HG03571 (cell line): ENCODE measurements around the gene CD101.
"Not testable (repeated sequence)": the region's sequence is repeated elsewhere in the genome, so short reads cannot be mapped to it uniquely, and the experiment has no call there.

Experiments
- ATAC-seq: cut with Tn5 transposase; IDR thresholded peaks from one replicate; pipeline ENCODE4 v1.9.1; 2021; ENCODE audit not compliant: unreplicated experiment

The CD101 gene

DNA sequence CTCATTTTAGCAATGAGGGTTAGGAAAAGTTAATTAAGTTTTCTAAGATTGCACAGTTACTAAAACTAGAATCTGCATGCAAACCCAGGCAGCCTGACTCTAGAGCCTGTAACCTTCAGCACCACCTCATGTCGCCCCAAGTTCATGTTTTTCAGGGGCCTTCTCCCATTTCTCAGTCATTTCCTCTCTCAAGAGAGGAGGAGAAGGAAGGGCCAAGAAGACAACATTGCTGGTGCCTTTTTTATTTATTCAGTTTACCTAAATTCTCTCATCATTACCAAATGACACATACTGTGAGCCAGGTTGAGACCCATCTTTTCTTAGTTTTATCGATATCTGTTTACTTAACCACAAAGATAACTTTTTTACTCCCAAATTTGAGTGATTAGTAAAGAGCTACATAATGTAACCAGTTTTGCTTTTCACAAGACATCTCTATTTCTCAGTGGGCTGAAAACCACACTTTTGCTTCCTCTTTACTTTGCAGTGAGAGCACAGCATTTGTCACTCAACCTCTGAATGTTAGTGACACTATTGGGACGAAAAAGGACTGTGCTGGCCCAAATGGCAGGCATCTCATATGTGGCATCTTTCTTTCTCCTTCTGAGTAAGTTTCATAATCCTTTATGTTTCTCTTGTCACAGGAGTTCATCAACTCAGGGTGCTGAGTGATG lies at the start of gene CD101:
CD101 (plus strand) TSS at position 507 of the 674 bp plus-strand sequence; CDS start at position 565, 58 bp downstream.
- ATAC-seq = peak; percentile 92

DNA sequence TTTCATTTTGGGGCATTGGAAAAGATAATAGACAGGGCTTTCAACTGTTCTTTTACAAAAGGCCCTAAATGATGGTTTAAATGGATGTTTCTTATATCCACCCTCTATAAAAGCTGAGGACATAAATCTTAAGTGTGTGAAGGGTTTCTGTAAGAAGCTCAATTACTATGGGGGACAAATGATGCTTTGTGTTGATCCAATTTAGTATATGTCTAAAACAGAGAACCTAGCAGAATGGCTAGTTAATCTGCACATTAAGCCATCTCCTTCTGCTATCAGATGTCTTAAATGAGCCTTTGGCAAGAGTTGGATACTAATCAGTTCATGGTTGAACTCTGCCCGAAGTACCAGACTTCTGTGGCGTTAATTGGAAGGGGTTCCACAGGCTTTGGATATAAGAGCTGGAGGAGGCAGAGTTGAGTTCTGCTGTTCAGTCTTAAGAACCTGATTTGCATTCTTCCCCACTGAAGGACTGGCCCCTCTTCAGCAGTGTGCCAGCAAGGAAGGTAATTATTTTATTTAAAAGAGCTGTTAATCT lies 48.8 kb upstream of the CD101 start:
- ATAC-seq = no peak

DNA sequence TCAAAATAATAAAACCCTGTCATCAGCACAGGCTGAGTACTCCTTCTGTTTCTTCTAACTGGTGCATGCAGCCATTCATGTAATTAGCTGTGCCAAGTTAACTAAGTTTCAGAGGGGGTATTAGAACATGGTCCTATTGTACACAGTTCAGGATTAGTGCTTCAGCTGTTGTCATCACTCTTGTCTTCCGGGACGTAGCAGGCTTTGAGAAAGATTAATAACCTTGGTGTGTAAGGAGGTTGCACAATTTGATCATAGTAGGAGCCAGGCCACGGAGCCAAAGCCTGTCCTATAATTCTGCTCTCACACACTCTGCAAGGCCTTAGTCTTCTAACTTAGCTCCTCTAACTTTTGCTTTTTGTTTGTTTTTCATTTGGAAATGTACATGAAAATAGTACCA lies 47.1 kb upstream of the CD101 start:
- no peak for ATAC-seq

GRCh38 chr1:116956378-116956777 lies 45.2 kb upstream of the CD101 start:
- no peak for ATAC-seq

DNA sequence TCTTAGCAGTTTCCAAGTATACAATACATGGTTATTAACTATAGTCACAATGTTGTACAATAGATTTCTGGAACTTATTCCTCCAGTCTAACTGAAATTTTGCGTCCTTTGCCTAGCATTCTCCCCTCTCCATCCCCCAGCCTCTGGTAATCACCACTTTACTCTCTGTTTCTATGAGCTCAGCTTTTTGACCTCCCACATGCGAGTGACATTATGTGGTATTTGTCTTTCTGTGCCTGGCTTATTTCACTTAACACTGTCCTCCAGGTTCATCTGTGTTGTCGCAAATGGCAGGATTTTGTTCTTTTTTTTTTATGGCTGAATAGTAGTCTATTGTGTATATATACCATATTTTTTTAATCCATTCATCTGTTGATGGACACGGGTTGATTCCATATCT lies 43.9 kb upstream of the CD101 start:
- no peak for ATAC-seq

DNA sequence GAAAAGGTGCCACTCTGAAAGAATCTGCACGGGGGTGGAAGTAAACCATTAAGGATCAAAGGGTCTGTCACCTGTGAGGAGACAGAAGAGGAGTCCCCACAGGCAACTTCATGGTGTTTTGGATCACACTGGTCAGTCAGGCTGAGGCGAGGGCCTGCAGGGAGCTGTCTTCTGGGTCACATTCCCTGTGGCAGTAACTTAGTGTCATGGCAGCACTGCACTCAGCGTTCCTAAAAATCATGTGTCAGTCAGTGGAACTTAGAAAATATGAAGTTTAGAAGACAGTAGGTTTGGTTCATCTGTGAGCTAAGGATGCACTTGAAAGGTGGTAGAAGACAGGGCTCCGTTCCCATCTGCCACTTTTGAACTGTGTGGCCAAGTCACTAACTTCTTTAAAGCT lies 43.5 kb upstream of the CD101 start:
- ATAC-seq = no peak

- ATAC-seq = no peak
Observed at GRCh38 chr1:116958977-116959376, 42.6 kb upstream of the CD101 start.

GRCh38 chr1:116961606-116962005 lies 40.0 kb upstream of the CD101 start:
- no peak for ATAC-seq

GRCh38 chr1:116962987-116963639 lies 38.4 kb upstream of the CD101 start:
- ATAC-seq = no peak

DNA sequence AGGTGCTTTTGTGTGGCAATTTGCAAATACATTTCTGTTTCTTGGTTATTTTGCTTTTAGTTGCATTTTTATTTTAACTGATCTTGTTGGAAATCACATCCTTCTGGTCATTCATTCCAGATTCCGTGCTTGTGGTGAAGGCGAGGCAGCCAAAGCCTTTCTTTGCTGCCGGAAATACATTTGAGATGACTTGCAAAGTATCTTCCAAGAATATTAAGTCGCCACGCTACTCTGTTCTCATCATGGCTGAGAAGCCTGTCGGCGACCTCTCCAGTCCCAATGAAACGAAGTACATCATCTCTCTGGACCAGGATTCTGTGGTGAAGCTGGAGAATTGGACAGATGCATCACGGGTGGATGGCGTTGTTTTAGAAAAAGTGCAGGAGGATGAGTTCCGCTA lies 34.8 kb upstream of the CD101 start:
- ATAC-seq = no peak

GRCh38 chr1:116968724-116969123 lies 32.8 kb upstream of the CD101 start:
- no peak for ATAC-seq

GRCh38 chr1:116971258-116971860 lies 30.2 kb upstream of the CD101 start:
- no peak for ATAC-seq

DNA sequence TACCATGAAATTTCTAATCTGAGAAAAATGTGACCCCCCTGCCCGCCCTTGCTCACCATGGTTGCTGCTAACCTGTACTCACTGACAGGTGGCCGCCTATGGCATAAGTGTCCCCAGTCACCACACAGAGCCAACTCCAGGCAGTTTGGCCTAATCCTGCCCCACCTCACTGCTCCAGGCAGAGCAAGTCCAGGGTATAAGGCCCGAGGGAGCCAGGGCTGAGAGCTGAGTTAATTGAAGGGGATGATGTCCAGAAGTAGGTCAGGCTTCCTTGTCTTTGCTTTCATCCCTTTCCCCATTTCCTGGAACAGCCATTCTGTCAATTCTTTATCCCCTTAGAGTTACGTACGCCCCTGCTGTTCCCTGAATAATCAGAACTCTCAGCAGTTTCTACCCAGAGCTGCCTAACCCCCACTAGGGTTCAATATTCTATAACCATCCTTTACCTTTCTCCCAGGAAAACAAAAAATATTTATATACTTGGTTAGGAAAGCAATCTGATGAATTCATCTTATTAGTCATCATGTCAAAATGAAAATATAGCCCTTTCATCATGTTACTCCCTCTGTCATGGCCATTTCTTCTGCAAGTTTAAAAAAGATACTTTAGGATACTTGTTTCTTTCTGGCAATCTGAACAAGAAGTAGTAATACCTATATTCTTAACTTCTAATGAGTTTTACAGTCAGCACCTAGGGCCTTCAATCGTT lies 29.4 kb upstream of the CD101 start:
- ATAC-seq = no peak

DNA sequence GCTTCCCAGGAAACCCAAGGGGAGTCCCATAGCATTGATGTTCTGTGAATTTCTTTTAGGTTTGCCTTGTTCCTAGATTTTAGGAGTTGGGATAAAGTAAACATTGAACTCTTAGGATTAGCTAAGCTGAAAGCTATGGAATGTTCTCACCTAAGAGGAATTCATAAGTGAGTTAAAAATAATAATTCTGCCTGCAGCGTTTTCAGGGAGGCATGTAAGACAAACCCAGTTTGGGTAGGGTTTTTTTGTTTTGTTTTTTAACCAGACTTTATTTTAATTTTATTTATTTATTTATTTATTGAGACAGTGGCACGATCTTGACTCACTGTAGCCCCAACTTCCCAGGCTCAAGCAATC lies 28.9 kb upstream of the CD101 start:
- no peak for ATAC-seq

- ATAC-seq = not testable (repeated sequence)
Observed at GRCh38 chr1:116980309-116980708, 21.3 kb upstream of the CD101 start.

DNA sequence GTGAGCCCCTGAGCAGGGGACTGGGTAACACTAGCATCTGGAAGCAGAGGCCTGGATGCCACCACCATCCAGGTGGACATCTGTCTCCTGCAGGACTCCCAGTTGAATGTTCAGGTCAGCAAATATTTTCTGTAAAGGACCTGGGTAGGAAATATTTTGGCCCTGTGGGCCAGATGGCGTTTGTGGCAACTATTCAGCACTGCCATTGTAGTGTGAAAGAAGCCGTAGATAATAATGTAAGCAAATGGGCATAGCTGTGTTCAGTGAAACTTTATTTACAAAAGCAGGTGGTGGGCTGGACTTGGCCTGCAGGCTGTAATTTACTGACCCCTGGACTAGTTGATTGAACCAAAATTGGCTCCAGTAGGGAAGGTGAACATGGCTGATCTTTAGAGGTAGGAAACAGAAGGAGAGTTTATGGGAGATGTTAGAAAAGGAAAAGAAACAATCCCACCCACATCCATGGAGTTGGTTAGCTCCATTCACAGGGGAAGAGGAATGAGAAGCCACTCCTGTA lies 20.0 kb upstream of the CD101 start:
- ATAC-seq = no peak

DNA sequence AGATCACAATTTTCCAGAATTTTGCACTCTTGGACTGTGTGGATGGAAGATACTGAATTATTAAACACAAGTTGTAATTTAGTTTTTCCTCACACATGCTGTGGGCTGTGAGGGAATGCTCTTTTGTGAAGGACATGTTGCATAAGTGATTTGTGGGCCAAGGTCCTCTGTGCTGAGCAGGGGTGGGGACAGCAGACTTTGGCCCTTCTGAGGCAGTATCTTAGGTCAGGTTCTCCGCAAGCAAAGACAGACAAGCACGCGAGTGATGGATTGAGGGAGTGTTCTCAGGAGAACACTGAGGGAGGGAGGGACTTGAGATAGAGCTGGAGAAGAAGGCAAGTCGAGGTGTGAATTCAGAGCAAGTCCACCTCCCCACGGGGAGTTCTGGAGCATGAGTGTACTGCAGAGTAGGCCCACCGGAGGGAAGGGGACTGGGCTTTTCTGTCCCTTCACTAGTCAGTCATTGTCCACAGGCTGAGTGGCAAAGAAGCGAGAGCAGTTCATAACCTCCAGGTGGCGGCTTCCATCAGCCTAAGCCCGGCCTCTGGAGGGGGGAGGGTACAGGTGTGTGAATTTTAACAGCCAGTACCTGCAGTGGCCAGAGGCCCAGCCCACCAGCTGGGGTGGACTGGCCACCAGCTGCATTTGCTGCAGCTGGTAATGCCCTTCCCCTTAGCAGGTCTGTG lies 19.1 kb upstream of the CD101 start:
- no peak for ATAC-seq

- no peak for ATAC-seq
Observed at GRCh38 chr1:116983112-116983511, 18.4 kb upstream of the CD101 start.

- ATAC-seq = no peak
Observed at GRCh38 chr1:116983678-116984077, 17.9 kb upstream of the CD101 start.

DNA sequence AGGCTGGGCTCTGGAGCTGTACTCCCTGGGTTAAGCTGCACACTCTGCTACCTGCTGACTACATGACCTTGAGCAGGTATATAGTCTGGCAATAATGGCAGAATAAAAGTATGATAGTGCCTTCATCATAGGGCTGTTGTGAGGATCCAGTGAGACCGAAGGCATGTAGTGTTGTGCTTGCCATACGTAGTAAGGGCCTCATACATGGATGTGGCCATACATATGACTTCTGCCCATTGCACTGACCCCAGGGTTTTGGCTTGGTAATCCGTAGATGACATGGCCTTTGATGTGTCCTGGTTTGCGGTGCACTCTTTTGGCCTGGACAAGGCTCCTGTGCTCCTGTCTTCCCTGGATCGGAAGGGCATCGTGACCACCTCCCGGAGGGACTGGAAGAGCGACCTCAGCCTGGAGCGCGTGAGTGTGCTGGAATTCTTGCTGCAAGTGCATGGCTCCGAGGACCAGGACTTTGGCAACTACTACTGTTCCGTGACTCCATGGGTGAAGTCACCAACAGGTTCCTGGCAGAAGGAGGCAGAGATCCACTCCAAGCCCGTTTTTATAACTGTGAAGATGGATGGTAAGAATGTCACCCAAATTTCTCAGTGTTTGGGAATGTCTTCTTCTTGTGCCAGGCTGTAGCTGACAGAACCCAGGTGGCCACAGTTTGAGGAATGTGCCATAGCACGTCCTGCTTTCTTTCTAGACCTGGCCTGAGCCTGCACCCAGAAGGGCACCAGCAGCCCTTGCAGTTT lies 17.0 kb upstream of the CD101 start:
- no peak for ATAC-seq
